Measurements from ENCODE around the gene TNKS1BP1.

TNKS1BP1 gene

DNA sequence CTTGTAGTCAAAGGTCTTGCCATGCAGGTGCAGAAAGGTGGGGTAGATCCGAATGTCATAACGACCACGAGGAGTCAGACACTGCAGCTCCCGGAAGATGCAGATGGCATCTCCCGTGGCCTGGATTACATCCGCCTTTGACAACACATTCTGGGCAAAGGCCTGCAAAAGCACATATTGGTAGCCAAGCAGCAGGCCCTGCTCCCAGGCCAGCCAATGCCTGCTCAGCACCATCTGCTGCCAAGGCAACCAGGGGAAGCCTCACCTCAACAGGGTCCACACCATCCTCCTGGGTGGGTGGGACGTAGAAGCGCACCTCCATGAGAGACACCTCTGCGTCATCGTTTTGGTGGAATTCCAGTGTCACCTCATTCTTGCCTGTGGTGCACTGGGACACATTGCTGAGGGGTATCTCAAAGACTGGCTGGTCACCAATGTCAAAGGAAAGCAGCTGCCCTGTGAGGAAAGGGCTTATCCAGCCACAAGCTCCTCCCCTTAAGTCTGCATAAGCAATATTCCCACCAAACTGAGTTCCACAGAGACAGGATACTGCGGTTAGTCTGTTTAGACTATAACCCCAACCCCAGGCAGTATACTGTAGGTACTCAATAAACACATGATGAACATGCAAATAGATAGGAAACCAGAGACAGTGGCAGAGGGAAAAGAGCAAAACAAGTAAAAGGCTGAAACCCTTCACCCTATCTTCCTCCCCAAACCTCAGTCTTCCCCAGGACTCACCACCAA lies 8.1 kb upstream of the TNKS1BP1 start:
- DNase-seq (ENCODE audit: low read depth in 2 of 2): no peak

DNA sequence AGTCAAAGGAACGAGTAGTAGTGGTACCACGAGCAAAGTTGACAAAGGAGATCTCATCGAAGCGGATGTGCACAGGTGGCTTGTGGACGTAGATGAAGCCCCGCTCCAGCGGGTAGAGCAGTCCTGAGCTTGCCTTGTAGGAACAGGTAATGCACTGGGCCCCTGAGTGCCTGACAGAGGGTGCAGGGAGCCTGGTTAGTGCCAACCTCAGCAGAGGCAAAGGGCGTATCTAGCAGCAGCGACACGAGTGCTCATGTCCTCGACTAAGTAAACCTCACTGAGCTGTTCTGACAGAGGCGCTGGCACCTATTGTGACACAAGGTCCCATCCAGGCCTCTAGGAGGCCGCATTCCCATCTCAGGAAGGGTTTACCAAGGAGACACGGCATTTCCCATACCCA lies 7.0 kb upstream of the TNKS1BP1 start:
- DNase-seq (ENCODE audit: low read depth in 2 of 2): no peak

DNA sequence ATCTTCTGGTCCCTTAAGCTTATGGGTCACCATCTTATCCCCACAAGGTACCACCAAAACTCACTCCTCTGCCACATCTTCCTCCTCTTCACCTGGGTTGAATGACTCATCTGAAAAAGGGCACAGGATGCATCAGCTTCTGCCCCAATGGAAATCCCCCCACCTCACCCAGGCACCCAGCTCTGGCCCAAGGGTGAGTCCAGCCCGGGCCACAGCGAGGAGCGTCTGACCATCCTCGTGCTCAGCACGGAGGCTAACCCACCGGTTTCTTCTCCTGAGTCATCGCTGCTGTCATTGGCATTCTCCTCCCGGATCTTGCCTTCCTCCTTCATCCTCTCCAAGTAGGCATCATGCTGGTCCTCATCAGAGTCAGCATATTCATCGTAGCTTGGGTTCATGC lies 5.3 kb upstream of the TNKS1BP1 start:
- no peak for DNase-seq (ENCODE audit: low read depth in 2 of 2)

DNA sequence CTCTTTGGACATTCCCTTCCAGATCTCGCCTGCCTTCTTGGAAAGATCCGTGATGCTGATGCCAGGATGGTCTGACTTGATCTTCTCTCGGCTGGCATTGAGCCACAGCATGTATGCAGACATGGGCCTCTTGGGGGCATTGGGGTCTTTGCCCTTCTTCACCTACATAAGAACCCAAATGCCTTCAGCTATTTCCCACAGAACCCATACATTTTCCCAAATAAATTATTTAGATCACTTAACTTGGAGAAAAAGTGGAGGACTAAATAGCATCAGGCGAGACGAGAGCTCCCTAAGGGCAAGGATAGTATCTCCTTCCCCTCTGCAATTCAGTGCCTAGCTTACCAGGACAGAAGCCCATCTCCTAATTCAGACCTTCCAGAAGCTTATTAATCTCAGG lies 3.0 kb upstream of the TNKS1BP1 start:
- no peak for DNase-seq (ENCODE audit: low read depth in 2 of 2)

DNA sequence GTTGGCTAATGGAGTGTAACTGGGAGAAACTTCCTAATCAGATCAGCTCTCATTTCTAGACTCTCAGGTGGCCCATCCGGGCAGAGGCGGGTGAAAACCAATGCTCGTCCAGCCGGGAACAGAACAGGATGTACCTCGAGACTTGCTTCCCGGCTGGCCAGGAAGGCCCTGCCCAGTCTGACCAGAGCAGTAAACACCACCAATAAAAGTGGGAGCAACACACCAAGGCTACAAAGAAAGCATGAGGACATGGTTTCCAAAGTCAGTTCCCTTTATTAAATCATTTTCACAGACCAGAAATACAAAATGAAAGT lies 940 bp upstream of the TNKS1BP1 start:
- no peak for DNase-seq (ENCODE audit: low read depth in 2 of 2)

DNA sequence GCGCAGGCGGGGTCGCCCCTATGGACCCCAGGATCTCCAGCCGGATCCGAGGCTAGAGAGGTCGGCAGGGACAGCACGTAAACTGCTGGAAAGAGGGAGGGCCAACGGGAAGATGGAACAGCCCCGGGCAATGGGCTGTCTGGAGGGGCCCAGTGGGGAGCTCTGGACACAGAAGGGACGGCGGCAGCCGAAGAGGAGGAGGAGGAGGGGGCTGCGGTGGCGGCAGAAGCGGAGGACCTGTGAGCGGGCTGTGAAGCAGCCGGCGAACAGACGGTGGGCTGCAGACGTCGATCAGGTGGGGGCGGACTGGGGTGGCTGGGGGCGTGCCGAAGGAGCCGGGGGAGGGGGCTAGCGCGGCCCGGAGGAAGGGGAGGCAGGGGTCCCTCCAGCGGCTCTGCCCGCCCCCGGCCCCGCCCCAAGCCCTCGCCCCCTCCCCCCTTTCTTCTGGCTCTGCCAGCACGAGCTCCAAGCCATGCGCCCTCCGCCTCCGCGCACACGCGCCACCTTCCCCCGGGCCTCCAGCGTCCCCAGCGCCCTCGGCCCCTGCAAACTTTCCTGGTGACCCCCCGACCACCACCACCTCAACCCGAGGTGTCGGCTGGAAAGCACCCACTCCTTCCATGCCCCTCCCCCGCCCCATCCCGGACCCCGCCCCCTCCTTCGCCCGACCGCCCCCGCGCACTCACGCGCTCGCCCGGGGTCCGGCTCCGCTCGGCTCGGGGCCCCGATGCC lies 432 bp downstream of the TNKS1BP1 start:
- no peak for DNase-seq (ENCODE audit: low read depth in 2 of 2)

GRCh38 chr11:57323855-57324153 lies 948 bp downstream of the TNKS1BP1 start:
- no peak for DNase-seq (ENCODE audit: low read depth in 2 of 2)

DNA sequence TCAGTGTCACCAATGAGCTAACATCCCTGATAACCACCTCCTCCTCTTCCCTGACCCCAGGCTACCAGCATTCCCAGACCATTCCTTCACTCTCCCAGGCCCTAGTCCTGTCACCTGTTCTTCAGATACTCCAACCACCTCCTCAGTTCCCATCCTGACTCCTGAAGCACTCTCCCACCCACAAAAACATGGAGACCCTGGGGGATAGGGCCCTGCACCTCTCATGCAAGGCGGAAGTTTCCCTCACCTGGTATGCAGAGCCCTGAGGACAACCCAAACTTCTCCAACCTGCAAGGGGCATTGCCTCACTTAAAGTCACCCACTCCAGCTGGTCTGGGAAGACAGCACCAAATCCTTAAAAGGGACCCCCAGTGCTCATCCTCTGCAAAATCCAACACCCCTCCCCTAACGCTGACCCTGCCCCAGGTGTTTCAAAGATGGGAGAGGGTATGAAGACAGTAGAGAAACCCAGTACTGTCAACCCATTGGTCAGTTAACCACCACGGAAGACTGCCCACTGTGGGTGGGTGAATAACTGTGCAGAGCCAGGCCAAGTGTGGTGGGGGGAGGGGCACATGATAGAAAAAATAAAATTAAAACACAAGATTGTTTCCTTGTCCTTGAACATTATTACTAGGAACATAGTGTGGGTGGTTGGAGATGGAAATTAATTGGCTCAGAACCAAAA lies 1.4 kb downstream of the TNKS1BP1 start:
- DNase-seq (ENCODE audit: low read depth in 2 of 2): no peak

DNA sequence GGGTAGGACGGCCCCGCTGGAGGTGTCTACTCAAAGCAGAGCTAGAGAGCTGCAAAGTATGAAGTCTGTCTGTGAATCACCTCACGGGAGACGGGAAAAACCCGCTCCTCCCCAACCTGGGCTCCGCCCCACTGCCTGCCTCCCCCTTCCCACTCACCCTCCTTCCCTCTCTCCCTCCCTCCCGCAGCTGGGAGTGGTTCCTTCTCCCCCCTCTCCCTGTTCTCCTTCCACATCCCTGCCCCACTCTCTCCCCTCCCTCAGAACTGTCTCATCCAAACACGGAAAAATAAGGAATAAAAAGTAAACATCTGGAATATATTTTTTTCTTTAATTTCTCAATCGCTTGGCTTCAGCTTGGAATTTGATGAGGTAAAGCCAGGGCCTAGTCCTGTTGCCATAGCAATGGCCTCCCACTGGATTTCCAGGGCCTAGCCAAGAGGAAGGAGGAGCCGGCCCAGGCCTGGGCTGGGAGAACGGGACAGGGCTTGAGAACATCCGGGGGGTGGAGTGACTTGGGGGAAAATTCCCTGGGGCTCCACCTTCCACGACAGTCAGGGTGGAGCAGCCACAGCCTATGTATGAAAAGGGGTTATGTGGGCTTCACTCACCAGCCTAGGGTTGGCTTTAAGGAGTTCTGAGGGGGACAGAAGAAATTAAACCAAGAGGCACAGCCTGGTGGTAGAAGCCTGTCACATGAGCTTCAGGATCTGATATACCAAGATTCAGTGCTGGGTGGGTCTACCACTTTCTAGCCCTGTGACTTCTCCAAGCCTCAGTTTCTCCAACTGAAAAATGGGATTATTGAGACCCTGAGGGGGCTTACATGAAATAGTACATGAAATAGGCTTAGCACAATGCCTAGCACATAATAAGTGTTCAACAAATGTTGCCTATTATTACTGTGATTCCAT lies 2.2 kb downstream of the TNKS1BP1 start:
- no peak for DNase-seq (ENCODE audit: low read depth in 2 of 2)

DNA sequence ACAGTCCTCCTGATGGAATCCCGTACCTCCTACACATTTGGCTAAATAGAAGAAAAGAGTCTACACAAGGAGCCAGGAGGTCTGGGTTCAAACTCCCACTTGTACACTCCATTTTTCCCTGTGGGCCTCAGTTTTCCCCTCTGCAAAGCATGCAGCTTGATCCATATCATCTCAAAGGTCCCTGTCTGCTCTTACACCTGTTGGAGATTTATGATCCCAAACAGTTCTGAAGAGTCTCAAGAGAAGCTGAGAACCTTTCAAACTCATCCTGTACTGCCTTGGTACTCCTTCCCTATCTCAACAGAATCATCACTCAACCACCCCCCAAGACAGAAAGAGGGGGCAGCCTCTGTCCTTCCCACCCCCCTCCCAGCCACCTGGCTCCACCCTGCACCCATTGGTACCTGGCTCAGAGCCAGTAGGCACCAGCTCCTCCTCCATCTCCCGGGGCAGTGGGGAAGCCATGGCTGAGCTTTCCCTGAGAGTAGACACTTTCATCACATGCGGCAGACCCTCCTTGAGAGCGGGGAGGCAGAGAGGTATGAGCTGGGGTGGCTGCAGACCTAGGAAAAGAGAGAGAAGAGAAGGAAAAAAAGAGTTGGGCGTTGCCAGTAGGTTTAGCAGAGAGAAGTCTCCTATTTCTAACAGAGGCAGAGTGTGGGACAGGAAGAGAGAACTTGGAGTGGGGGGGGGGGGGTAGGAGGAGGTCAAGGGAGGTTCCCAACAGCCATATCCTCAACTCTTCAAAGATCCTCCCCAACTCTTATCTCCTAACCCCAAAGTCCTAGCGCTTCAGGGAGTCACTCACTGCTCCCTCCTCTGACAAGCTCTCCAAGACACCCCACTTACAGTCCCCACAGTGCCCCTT lies 3.1 kb downstream of the TNKS1BP1 start:
- DNase-seq (ENCODE audit: low read depth in 2 of 2): no peak

- DNase-seq (ENCODE audit: low read depth in 2 of 2): no peak
Observed at GRCh38 chr11:57320719-57321387, 3.9 kb downstream of the TNKS1BP1 start.

DNA sequence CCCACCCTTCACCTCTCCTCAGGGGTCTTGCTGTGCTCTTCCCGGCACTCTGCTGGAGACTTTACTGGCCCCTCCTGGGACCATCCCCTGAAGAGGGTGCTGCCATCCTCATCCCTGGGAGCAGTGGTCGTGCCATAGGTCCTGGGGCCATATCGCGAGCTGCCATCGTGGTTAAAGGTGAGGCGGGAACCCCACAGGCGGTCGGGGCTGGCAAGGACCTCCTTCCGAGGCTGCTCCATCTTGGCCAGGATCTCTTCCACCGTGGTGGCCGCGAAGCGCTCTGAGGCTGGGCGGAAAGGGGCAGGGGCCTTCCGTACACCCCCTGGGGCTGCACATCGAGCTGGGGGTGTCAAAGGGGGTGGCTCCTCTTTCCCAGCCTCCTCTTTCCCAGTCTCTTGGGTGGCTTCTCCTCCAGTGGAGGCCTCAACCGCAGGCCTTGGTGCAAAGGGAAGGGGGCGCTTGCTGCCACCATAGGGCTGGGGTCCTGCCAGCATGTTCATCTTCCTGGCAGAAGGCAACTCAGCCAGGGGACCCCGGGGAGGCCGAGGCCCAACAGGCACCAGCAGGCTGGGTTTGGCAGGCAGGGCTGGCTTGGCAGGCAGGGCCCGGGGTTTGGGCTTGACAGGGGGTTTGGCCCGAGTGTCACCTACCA lies 4.6 kb downstream of the TNKS1BP1 start:
- no peak for DNase-seq (ENCODE audit: low read depth in 2 of 2)

DNA sequence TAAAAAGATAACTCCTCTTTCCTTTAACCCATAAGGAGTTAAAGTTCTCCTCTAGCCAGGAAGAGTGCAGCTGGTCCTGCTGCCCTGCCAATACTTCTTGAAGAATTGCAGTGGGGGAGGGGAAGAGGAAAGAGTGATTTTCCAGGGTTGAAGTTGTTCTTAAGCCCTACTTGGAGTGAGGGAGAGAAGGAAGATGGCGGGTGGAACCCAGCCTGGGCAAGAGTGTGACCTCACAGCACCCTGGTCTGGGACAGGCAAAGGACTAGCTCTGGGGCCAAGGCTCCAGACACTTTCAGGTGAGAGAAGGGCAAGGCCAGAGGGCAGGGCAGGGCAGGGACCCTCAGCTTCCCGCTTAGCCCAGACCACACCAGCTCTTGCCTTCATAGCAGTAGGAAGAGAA lies 6.6 kb downstream of the TNKS1BP1 start:
- no peak for DNase-seq (ENCODE audit: low read depth in 2 of 2)

DNA sequence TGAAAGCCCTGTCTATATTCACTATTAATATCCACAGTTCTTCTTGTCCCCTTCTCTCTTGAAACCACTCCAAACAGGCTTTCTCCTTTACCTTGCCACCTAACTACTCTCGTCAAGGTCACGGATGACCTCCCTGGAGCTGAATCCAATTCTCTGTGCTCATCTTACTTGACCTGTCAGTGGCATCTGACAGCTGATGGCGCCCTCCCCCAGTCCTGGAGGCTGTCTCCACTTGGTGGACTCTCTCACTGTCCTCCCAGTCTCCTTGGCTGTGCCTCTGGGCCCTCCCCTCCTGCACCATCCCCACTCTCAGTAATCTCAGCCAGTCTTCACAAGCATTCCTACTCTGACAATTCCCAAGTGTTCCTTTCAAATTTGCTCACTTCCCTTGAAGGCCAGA lies 8.7 kb downstream of the TNKS1BP1 start:
- no peak for DNase-seq (ENCODE audit: low read depth in 2 of 2)

DNA sequence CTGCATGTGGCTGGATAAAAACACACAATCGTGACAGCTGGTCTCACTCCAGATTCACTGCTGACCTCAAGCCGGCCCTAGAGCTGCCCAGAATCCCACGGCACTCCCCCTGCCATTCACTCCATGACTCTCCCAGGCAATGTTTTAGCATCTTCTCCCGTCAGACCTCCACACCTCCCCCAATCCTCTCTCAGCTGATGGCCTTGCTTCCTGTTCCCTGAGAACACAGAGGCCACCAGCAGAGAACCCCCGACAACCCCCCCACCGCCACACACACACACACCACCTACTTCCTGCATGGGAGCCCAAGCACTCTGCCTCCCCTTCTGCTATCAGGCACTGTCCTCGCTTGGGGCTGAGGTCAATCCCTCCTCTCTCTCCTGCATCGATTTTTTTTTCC lies 9.3 kb downstream of the TNKS1BP1 start:
- DNase-seq (ENCODE audit: low read depth in 2 of 2): no peak

DNA sequence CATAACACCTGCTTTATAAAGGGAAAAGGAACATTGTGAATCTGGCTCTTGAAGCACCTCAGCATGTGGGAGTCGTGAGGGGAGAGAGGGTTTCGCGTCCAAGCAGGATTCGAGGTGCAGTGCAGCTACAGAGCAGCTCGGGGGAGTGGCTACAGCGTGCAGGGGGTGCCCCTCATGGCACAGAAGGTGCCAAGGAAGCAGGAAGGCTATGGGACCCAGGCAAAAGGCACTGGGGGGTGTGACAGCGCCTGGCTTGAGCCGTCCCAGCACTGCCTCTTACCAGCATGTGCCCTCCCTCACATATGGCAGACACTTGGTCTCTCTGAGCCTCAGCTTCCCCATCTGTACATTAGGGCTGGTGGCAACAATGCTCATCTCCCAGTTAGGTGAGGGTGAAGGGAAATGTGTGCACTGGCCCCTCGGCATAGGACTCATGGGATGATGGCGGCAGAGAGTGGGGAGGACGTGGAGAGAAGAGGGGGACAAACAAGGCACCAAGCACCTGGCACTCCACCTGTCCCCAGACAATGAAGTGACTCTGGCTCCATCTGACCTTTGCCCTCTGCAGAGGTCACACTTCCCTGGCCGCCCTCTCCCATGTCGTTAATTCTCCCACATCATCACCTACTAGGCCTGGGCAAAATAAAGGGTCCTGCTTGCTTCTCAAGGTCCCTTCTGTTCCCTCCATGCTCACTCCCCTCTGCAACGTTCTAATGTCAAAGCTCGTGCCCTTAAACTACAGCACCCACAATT lies 10.4 kb downstream of the TNKS1BP1 start:
- no peak for DNase-seq (ENCODE audit: low read depth in 2 of 2)

DNA sequence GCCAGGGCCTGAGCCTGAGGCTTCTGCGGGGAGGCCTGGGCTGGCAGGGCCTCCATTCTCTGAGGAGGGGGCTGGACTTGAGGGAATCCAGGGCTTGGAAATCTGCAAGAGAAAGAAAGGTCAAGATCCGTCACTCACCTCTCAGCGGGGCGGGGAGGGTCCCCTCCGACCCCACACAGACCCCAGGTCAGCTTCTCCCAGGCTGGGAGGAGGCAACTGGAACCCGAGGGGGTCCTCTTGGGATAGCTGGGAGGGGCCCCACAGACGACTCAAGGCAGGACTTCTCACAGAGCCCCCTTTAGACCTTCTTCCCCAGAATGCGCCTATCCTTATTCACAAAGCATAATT lies 11.0 kb downstream of the TNKS1BP1 start:
- no peak for DNase-seq (ENCODE audit: low read depth in 2 of 2)

- DNase-seq (ENCODE audit: low read depth in 2 of 2): no peak
Observed at GRCh38 chr11:57313071-57313787, 11.5 kb downstream of the TNKS1BP1 start.

DNA sequence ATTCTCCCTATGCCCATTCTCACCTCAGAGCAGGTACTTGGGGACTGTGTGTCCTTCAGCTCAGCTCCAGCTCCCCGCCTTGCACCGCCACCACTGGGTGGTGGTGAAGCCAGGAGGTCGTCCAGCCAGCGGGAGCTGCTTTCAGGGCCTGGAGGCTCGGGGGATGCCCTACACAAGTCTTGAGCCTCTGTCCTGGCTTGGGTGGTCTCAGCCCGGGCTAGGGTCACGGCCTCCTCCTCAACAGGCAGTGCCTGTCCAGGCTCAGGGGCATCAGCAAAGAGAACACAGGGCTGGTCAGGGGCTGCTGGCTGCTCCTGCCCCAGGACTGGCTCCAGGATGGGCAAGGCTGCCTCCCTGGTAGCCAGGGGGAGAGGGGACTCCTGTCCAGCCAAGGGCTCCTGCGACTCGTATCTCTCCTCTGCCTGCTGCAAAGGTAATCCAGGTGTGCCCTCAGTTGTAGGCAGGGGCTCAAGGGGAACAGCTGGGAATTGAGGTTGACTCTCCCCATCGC lies 12.2 kb downstream of the TNKS1BP1 start:
- no peak for DNase-seq (ENCODE audit: low read depth in 2 of 2)
